Heart left ventricle (tissue), 16 donors: ENCODE measurements around the gene ESR2. TPM values are rescaled to one million over a fixed set of nuclear protein-coding genes. Genes with fewer than 3 reads are reported as not detected.

Source experiments
- ATAC-seq, 4 donors: fragments of 200-7000 bp; cut with Tn5 transposase; one replicate each; pipeline ENCODE4 v1.9.1; 2020 to 2022; ENCODE audit warnings: moderate library complexity in 4 of 4, mild to moderate bottlenecking in 3 of 4, moderate number of reproducible peaks in 1 of 4
- DNase-seq, 5 donors: peaks; one replicate each; pipeline ENCODE4 v3.0.0-alpha.2; 2020
- H3K27ac ChIP-seq, 12 donors: fragments of 200-600 bp; sonication (generic) in 4 of 12; one replicate each; pipeline versions ENCODE4 v1.5.0 to v1.8.0; 2016 to 2022; ENCODE audit warnings: mild to moderate bottlenecking in 2 of 12
- H3K27me3 ChIP-seq, 9 donors: fragments of 200-600 bp; sonication (generic) in 2 of 9; one replicate each; pipeline versions ENCODE4 v1.5.1 to v1.8.0; 2016 to 2022; ENCODE audit warnings: mild to moderate bottlenecking in 3 of 9
- H3K36me3 ChIP-seq, 9 donors: fragments of 200-600 bp; sonication (generic) in 2 of 9; one replicate each; pipeline versions ENCODE4 v1.5.0 to v1.8.0; 2018 to 2022; ENCODE audit warnings: mild to moderate bottlenecking in 2 of 9
- H3K4me1 ChIP-seq, 12 donors: fragments of 200-600 bp; sonication (generic) in 4 of 12; one replicate each; pipeline versions ENCODE4 v1.5.0 to v1.8.0; 2016 to 2022; ENCODE audit warnings: mild to moderate bottlenecking in 3 of 12
- H3K4me3 ChIP-seq, 12 donors: fragments of 200-600 bp; sonication (generic) in 4 of 12; one replicate each; pipeline versions ENCODE4 v1.5.0 to v1.8.0; 2017 to 2022; ENCODE audit warnings: mild to moderate bottlenecking in 9 of 12, moderate library complexity in 4 of 12
- H3K9me3 ChIP-seq, 12 donors: fragments of 200-600 bp; sonication (generic) in 4 of 12; one replicate each; pipeline versions ENCODE4 v1.5.0 to v1.8.0; 2016 to 2022; ENCODE audit warnings: mild to moderate bottlenecking in 1 of 12
- POLR2A ChIP-seq, 2 donors: fragments of 450-650 bp; IDR thresholded peaks; one replicate each; pipeline ENCODE4 v1.6.1; 2017; ENCODE audit warnings: antibody characterized with exemption in 2 of 2, mild to moderate bottlenecking in 2 of 2, moderate library complexity in 2 of 2
- WGBS, 4 donors: extraction: QIAGEN DNeasy Blood & Tissue Kit in 2 of 4; methylation state at CpG; one replicate each; pipeline versions ENCODE4 v1.1.5 to v1.1.7; 2013 to 2018; 5-methylcytosine and 5-hydroxymethylcytosine counted together
- intact Hi-C, 10 donors: fragments of 100-400 bp; cut with DNase I; formaldehyde crosslinking; loops; one replicate each; pipeline versions ENCODE4 v1.11.1 to v1.14.2; 2022
- polyA plus RNA-seq, 2 donors: library from polyadenylated mRNA; stranded (reverse); fragments of 200-250 nt; gene quantifications; one replicate each; pipeline ENCODE4 v1.2.3, GENCODE V29; 2013
- total RNA-seq, 9 donors: library from RNA; depleted of rRNA in 2 of 9; stranded (reverse); fragments of >200 nt in 2 of 9; fragmentation: NEBNext Ultra II Directional in 3 of 9; extraction: Animal tissue kit (Norgen Biotek cat#: 25700) in 3 of 9; gene quantifications; one replicate each; pipeline versions ENCODE4 v1.1.0 to v1.2.4, GENCODE V29; 2016 to 2023
- TF ChIP-seq, protein P1 (sequence below), 12 donors: fragments of 200-600 bp; sonication (generic) in 4 of 12; IDR thresholded peaks; one replicate each; pipeline versions ENCODE4 v1.5.0 to v1.8.0; 2018 to 2022; ENCODE audit warnings: antibody characterized with exemption in 12 of 12, mild to moderate bottlenecking in 5 of 12
- donor health status: ischemic (EF 13 %, LVEDD 7.1; RV severe dilation, severe dysfunction).
- donor health status: healthy with polysubstance abuse.
- donor health status: DM: no; HTN: yes; CAD: no.
- donor health status: DM: no; HTN: no; CAD: no.
- donor health status: ischemic (EF 25% LVEDD 6.9; RV normal size, moderate dysfunction).
- donor health status: ischemic (EF 25% LVEDD 5.7; RV mildly dilated, moderate dysfunction).
- donor health status: healthy.
- donor health status: DM: yes; HTN: yes; CAD: no.
- donor health status: ischemic (EF 35%, LVEDD 5.7; RV mildly dilated, moderate dysfunction).
- donor health status: nonischemic (EF 11% LVEDD 7.7; RV severe dilation, severe dysfunction).
- donor health status: DM: yes; HTN: yes; CAD: no.
- donor health status: PGD.
- donor health status: ischemic (EF 29% LVEDD 5.4; RV normal size, mild dysfunction).
- donor health status: nonischemic (EF 23%, LVEDD 6.1; RV moderate dilation, normal function).

Gene ESR2
- total and polyA plus RNA-seq, 11 donors: 0.15 to 1.7 (median 0.61) TPM

DNA sequence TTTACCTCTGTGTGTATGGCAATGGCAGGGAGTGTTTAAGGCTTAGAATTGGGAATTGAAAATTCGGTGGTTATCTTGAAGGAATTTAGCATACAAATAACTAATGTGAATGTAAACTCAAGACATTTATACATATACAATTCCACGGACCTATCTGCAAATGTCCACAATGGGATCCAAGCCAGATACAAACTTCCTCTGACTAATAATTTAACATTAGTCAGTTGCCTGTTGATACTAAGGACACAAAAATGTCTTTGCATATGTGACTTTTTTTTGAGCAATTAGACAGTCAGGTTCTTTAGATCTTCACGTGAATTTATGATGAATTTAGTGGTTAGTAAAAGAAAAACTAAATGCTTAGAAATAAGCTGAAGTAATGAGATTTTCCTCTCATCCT is 40.5 kb downstream of the ESR2 start:
- DNase-seq (no peak), ATAC-seq (no peak)
- H3K27me3 ChIP-seq: no peaks in the 10 kb centered on the region
- no peak overlapping the region for H3K4me3 ChIP-seq
- no peaks in the 10 kb centered on the region for H3K36me3 ChIP-seq
- H3K27ac ChIP-seq: no peak overlapping the region
- WGBS, 4 donors: 62 to 79% (median 73%) methylated on average over 3 of the region's 3 CpGs
- TF ChIP-seq, protein P1, sequence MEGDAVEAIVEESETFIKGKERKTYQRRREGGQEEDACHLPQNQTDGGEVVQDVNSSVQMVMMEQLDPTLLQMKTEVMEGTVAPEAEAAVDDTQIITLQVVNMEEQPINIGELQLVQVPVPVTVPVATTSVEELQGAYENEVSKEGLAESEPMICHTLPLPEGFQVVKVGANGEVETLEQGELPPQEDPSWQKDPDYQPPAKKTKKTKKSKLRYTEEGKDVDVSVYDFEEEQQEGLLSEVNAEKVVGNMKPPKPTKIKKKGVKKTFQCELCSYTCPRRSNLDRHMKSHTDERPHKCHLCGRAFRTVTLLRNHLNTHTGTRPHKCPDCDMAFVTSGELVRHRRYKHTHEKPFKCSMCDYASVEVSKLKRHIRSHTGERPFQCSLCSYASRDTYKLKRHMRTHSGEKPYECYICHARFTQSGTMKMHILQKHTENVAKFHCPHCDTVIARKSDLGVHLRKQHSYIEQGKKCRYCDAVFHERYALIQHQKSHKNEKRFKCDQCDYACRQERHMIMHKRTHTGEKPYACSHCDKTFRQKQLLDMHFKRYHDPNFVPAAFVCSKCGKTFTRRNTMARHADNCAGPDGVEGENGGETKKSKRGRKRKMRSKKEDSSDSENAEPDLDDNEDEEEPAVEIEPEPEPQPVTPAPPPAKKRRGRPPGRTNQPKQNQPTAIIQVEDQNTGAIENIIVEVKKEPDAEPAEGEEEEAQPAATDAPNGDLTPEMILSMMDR (IDR thresholded peaks at IDR 0.05): no peak
- TF ChIP-seq POLR2A (IDR thresholded peaks at IDR 0.05): no peak
- H3K4me1 ChIP-seq: peaks cover 0 to 5% (median 0%) of the 10 kb centered on the region in 12 donors
- intact Hi-C loops: no loop called here
- H3K9me3 ChIP-seq: no peaks in the 10 kb centered on the region

DNA sequence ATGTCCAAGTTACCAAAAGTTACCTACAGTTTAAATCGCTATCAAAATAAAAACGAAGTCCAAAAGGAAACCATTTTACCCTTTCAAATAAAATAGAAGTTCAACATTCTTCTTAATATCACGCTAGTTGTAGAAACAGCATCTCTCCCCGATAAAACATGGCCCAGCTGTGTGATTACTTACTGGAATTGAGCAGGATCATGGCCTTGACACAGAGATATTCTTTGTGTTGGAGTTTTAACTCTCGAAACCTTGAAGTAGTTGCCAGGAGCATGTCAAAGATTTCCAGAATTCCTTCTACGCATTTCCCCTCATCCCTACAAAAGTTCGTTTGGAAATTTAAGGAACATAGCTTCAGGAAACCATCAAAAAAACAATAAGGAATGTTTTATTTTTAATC is 44.8 kb downstream of the ESR2 start:
- H3K27me3 ChIP-seq: no peaks in the 10 kb centered on the region
- TF ChIP-seq, protein P1 (IDR thresholded peaks at IDR 0.05): no peak
- no peak for TF ChIP-seq POLR2A (IDR thresholded peaks at IDR 0.05)
- no peaks in the 10 kb centered on the region for H3K9me3 ChIP-seq
- H3K36me3 ChIP-seq: no peaks in the 10 kb centered on the region
- intact Hi-C loops: no loop called here
- no peak overlapping the region for H3K27ac ChIP-seq
- WGBS, 4 donors: 63 to 73% (median 64%) methylated on average over 7 of the region's 7 CpGs
- H3K4me3 ChIP-seq: no peak overlapping the region
- DNase-seq (no peak), ATAC-seq (no peak)
- H3K4me1 ChIP-seq: peaks cover 0 to 8% (median 0%) of the 10 kb centered on the region in 12 donors

DNA sequence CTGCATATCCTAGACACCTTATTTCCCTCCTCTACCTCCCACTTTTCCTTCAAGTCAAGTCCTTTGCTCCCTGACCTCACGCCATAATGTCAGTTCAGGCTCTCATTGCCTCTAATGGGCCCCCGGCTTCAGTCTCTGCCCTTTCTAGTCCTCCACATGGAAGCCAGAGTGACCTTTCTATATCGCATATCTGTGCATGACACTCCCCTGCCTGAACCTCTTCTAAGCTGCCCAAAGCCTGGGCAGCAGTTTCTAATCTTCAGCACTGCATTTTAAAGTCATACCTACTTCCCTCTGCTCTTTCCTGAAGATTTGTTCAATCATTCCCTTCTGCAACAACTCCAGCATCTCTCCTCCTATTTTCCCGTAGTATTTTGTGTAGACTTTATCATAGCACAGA is 45.5 kb downstream of the ESR2 start:
- Histone ChIP-seq H3K9me3 (no peaks in the 10 kb centered on the region), H3K36me3 (no peaks in the 10 kb centered on the region), H3K4me1 (peaks cover 0 to 8% (median 0%) of the 10 kb centered on the region in 12 donors), H3K27ac (no peak overlapping the region), H3K27me3 (no peaks in the 10 kb centered on the region), H3K4me3 (no peak overlapping the region)
- DNase-seq (no peak), ATAC-seq (peak; percentile 39 to 77 (median 58))
- TF ChIP-seq POLR2A (IDR thresholded peaks at IDR 0.05): no peak
- TF ChIP-seq, protein P1 (IDR thresholded peaks at IDR 0.05): no peak
- intact Hi-C loops: no loop called here
- WGBS, 4 donors: 55 to 74% (median 64%) methylated on average over 4 of the region's 4 CpGs

DNA sequence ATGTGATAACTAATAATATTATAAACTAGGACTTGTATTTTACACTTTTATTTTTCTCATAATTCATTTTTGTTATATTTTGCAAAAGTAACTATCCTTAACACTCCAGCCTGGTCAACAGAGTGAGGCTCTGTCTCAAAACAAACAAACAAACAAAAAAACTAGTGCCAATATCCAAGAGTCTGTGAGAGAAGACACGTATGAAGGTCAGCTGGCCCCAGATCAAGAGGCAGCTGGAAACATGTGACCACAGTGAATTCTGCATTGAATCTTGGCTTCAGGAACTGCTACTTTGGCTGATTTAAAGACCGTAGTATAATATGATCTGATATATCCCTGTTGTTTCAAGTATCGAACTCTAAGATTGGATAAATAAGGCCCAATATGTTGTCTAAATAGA is 47.0 kb downstream of the ESR2 start:
- Histone ChIP-seq H3K27ac (no peak overlapping the region), H3K4me3 (no peak overlapping the region), H3K36me3 (no peaks in the 10 kb centered on the region), H3K27me3 (no peaks in the 10 kb centered on the region), H3K4me1 (peaks cover 0 to 8% (median 0%) of the 10 kb centered on the region in 12 donors), H3K9me3 (no peaks in the 10 kb centered on the region)
- ATAC-seq (no peak), DNase-seq (no peak)
- no peak for TF ChIP-seq POLR2A (IDR thresholded peaks at IDR 0.05)
- TF ChIP-seq, protein P1 (IDR thresholded peaks at IDR 0.05): no peak
- 60 to 74% (median 70%) methylated on average over 3 of the region's 3 CpGs for WGBS, 4 donors
- intact Hi-C loops: no loop called here
